GM18868 (cell line): Measurements from ENCODE around the gene DNMT3A.
A peak's percentile ranks its signal among the peaks of the same experiment; 100 is the strongest.

Experiments
- ATAC-seq: cut with Tn5 transposase; IDR thresholded peaks from one replicate; pipeline ENCODE4 v1.9.1; 2021; ENCODE audit warnings: mild to moderate bottlenecking, moderate library complexity; ENCODE audit not compliant: unreplicated experiment

Gene DNMT3A

GRCh38 chr2:25328152-25329085 lies 13.3 kb downstream of the DNMT3A start:
- ATAC-seq, result no peak

GRCh38 chr2:25326326-25327013 lies 15.3 kb downstream of the DNMT3A start:
- no peak for ATAC-seq

- ATAC-seq, result no peak
Measured at GRCh38 chr2:25324905-25325592, 16.7 kb downstream of the DNMT3A start.

- ATAC-seq, result no peak
Measured at GRCh38 chr2:25324251-25324650, 17.5 kb downstream of the DNMT3A start.

GRCh38 chr2:25323610-25324189 lies 18.0 kb downstream of the DNMT3A start:
- ATAC-seq, result no peak

- no peak for ATAC-seq
Measured at GRCh38 chr2:25323042-25323514, 18.6 kb downstream of the DNMT3A start.

- no peak for ATAC-seq
Measured at GRCh38 chr2:25322312-25322711, 19.4 kb downstream of the DNMT3A start.

GRCh38 chr2:25320077-25320476 lies 21.6 kb downstream of the DNMT3A start:
- ATAC-seq, result peak; percentile 78

GRCh38 chr2:25316101-25316500 lies 25.6 kb downstream of the DNMT3A start:
- ATAC-seq, result no peak

- no peak for ATAC-seq
Measured at GRCh38 chr2:25315316-25315680, 26.4 kb downstream of the DNMT3A start.

GRCh38 chr2:25314514-25315315 lies 27.0 kb downstream of the DNMT3A start:
- ATAC-seq, result peak; percentile 91

- ATAC-seq, result peak; percentile 16
Measured at GRCh38 chr2:25313711-25314513, 27.8 kb downstream of the DNMT3A start.

- no peak for ATAC-seq
Measured at GRCh38 chr2:25312958-25313710, 28.6 kb downstream of the DNMT3A start.

- no peak for ATAC-seq
Measured at GRCh38 chr2:25311865-25312575, 29.7 kb downstream of the DNMT3A start.

- ATAC-seq, result no peak
Measured at GRCh38 chr2:25310965-25311864, 30.5 kb downstream of the DNMT3A start.

- no peak for ATAC-seq
Measured at GRCh38 chr2:25310709-25310964, 31.1 kb downstream of the DNMT3A start.

- ATAC-seq, result no peak
Measured at GRCh38 chr2:25309402-25309801, 32.3 kb downstream of the DNMT3A start.
